HCT116 (cell line): ENCODE results near the gene CAPZB. TPM values are rescaled to one million over a fixed set of nuclear protein-coding genes. Genes with fewer than 3 reads are reported as not detected.

Source experiments
- ATAC-seq: fragments of 200-7000 bp; cut with Tn5 transposase; 2 replicates; pipeline ENCODE4 v1.9.1; 2020; ENCODE audit warnings: mild to moderate bottlenecking, moderate library complexity
- BruUV-seq: library from RNA; stranded (reverse); fragments of 400-500 nt; replicated peaks from 2 replicates; lab custom pipeline; 2021; lab: Mats Ljungman, UMichigan
- CTCF ChIA-PET: fragments of 300-600 bp; sonication (Branson Sonifier 250); formaldehyde crosslinking; loops from one replicate; lab custom pipeline; 2021; ENCODE audit warnings: antibody characterized with exemption; lab: Charles Lee
- POLR2A ChIA-PET: fragments of 300-600, 350-600 bp; sonication (Branson Sonifier 250); formaldehyde crosslinking; loops from one replicate; lab custom pipeline; 2021; ENCODE audit warnings: antibody characterized with exemption; lab: Charles Lee
- RAD21 ChIA-PET, 2 experiments: fragments of 300-600 bp; sonication (Branson Sonifier 250); formaldehyde crosslinking; loops; one replicate each; lab custom pipeline; 2023; ENCODE audit warnings: low total read pairs in 2 of 2; ENCODE audit not compliant: uncharacterized antibody in 2 of 2, unreplicated experiment in 2 of 2, low non-redundant PET in 1 of 2; lab: Charles Lee
- DNase-seq: peaks from one replicate; pipeline ENCODE4 v3.0.0-alpha.2; 2010; ENCODE audit warnings: low read depth, low spot score
- H2AFZ ChIP-seq: fragments of 200-600 bp; shearing (Covaris generic), sonication (generic); 2 replicates; pipeline ENCODE4 v1.6.1; 2017; ENCODE audit warnings: low read depth, mixed run types, mixed read lengths, antibody characterized with exemption, low read length; ENCODE audit not compliant: poor library complexity, severe bottlenecking
- H3K27ac ChIP-seq: 2 replicates; pipeline ENCODE4 v1.5.1; 2012; ENCODE audit warnings: low read depth, low read length
- H3K27me3 ChIP-seq: fragments of 200-600 bp; sonication (generic); 2 replicates; pipeline ENCODE4 v1.6.1; 2016; ENCODE audit warnings: mixed run types, low read length, mixed read lengths; ENCODE audit not compliant: insufficient read depth
- H3K36me3 ChIP-seq, 2 experiments: fragments of 200-500 bp in 1 of 2; fragments of 200-600 bp in 1 of 2; sonication (Bioruptor generic) in 1 of 2; sonication (generic) in 1 of 2; 2 replicates each; pipeline versions ENCODE4 v1.5.1 to v1.6.1; 2014 to 2016; ENCODE audit warnings: low read length in 2 of 2, inconsistent platforms in 1 of 2, mixed read lengths in 1 of 2, mixed run types in 1 of 2; ENCODE audit not compliant: insufficient read depth in 2 of 2, control insufficient read depth in 1 of 2
- H3K4me1 ChIP-seq, 2 experiments: fragments of 200-600 bp in 1 of 2; sonication (generic) in 1 of 2; 2 replicates each; pipeline versions ENCODE4 v1.5.1 to v1.6.1; 2012 to 2017; ENCODE audit warnings: low read length in 2 of 2, inconsistent platforms in 1 of 2, mild to moderate bottlenecking in 1 of 2, mixed read lengths in 1 of 2, mixed run types in 1 of 2, moderate library complexity in 1 of 2; ENCODE audit not compliant: insufficient read depth in 2 of 2, control insufficient read depth in 1 of 2
- H3K4me2 ChIP-seq: fragments of 200-600 bp; sonication (generic); 2 replicates; pipeline ENCODE4 v1.6.1; 2017; ENCODE audit warnings: mixed run types, low read length, mixed read lengths
- H3K4me3 ChIP-seq, 2 experiments: fragments of 200-600 bp in 1 of 2; sonication (generic) in 1 of 2; replicated peaks in 1 of 2; 2 replicates each; pipeline ENCODE4 v1.5.1; 2011 to 2016; ENCODE audit warnings: low read length in 2 of 2, control low read depth in 1 of 2, low read depth in 1 of 2, mild to moderate bottlenecking in 1 of 2, mixed read lengths in 1 of 2, mixed run types in 1 of 2
- H3K79me2 ChIP-seq: fragments of 200-600 bp; sonication (generic); 2 replicates; pipeline ENCODE4 v1.6.1; 2017; ENCODE audit warnings: mild to moderate bottlenecking, mixed run types, low read length, moderate library complexity, mixed read lengths; ENCODE audit not compliant: insufficient read depth
- H3K9ac ChIP-seq: fragments of 200-600 bp; sonication (generic); 2 replicates; pipeline ENCODE4 v1.6.1; 2016; ENCODE audit warnings: low read length, mixed read lengths
- H3K9me2 ChIP-seq: fragments of 200-600 bp; sonication (generic), shearing (Covaris generic); 2 replicates; pipeline ENCODE4 v1.6.1; 2017; ENCODE audit warnings: mixed run types, mild to moderate bottlenecking, moderate library complexity; ENCODE audit not compliant: insufficient read depth
- H3K9me3 ChIP-seq, 2 experiments: fragments of 200-500 bp in 1 of 2; fragments of 200-600 bp in 1 of 2; sonication (Bioruptor generic) in 1 of 2; sonication (generic) in 1 of 2; 2 replicates each; pipeline ENCODE4 v1.6.1; 2014 to 2017; ENCODE audit warnings: low read length in 2 of 2, mixed read lengths in 2 of 2, inconsistent platforms in 1 of 2, low read depth in 1 of 2, mild to moderate bottlenecking in 1 of 2, mixed run types in 1 of 2, moderate library complexity in 1 of 2; ENCODE audit not compliant: control insufficient read depth in 1 of 2, insufficient read depth in 1 of 2
- H4K20me1 ChIP-seq: fragments of 200-600 bp; sonication (generic), shearing (Covaris generic); 2 replicates; pipeline ENCODE4 v1.6.1; 2017; ENCODE audit warnings: mixed run types, mild to moderate bottlenecking, moderate library complexity; ENCODE audit not compliant: insufficient read depth
- CEBPB ChIP-seq: IDR thresholded peaks from 2 replicates; pipeline ENCODE4 v1.6.1; 2012; ENCODE audit warnings: low read depth
- EZH2 ChIP-seq: fragments of 200-600 bp; sonication (generic); IDR thresholded peaks from 2 replicates; pipeline ENCODE4 v1.6.1; 2017; ENCODE audit warnings: antibody characterized with exemption, mixed run types
- EZH2phosphoT487 ChIP-seq: fragments of 200-600 bp; IDR thresholded peaks from 2 replicates; pipeline ENCODE4 v1.6.1; 2018; ENCODE audit warnings: antibody characterized with exemption, borderline replicate concordance
- RAD21 ChIP-seq: IDR thresholded peaks from 2 replicates; pipeline ENCODE4 v1.6.1; 2012; ENCODE audit warnings: low read depth, mild to moderate bottlenecking
- SP1 ChIP-seq: IDR thresholded peaks from 2 replicates; pipeline ENCODE4 v1.6.1; 2012; ENCODE audit warnings: low read depth
- SRF ChIP-seq: IDR thresholded peaks from 2 replicates; pipeline ENCODE4 v1.6.1; 2012; ENCODE audit warnings: low read depth
- ZFX ChIP-seq: fragments of 450-650 bp; IDR thresholded peaks from 2 replicates; pipeline ENCODE4 v1.6.1; 2017
- intact Hi-C: fragments of 100-400 bp; cut with micrococcal nuclease; formaldehyde crosslinking; loops from 2 replicates; pipeline ENCODE4 v1.10.0; 2022
- total RNA-seq: library from RNA; stranded (reverse); gene quantifications from one replicate; pipeline ENCODE4 v1.2.1, GENCODE V29; 2021; ENCODE audit not compliant: unreplicated experiment
- TF ChIP-seq, protein P1 (sequence below): IDR thresholded peaks from 2 replicates; pipeline ENCODE4 v1.6.1; 2012
- TF ChIP-seq, protein P2 (sequence below): IDR thresholded peaks from 2 replicates; pipeline ENCODE4 v1.6.1; 2011; ENCODE audit warnings: mild to moderate bottlenecking, low read length, moderate library complexity; ENCODE audit not compliant: insufficient replicate concordance; ENCODE audit errors: extremely low read depth
- TF ChIP-seq, protein P3 (sequence below), 3 experiments: fragments of 200-600 bp in 1 of 3; sonication (generic) in 1 of 3; IDR thresholded peaks in 2 of 3; conservative IDR thresholded peaks in 1 of 3; 2 replicates each; pipeline ENCODE4 v1.5.1; 2012 to 2017; ENCODE audit warnings: low read depth in 2 of 3, low read length in 2 of 3, antibody characterized with exemption in 1 of 3, borderline replicate concordance in 1 of 3, control low read depth in 1 of 3, mild to moderate bottlenecking in 1 of 3, mixed read lengths in 1 of 3, mixed run types in 1 of 3, moderate library complexity in 1 of 3; ENCODE audit not compliant: insufficient read depth in 1 of 3

CAPZB gene
- total RNA-seq, 1 experiment from 2014 or later, result 203 TPM

DNA sequence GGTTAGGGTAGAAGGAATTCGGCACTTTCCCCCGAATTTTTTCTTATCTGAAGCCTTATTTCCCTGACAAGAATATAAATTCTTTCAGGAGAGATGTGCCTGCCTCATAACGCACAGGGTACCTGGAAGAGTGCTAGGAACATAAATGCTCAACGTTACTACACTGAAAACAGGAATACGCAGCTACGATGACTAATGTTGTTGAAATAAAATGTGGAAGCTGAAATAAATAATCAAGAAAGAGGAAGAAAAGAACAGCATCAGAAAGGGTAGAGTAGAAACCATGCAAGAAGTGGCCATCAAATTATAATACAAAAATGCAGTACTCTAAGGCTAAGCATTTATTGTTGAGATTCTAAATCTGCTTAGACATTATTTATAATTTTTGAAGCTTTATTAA lies 139.3 kb downstream of the CAPZB start:
- ChIA-PET CTCF (interaction anchor here (1.4 to 1.6 kb wide), 2 partner anchors 236 to 305 kb away, joined by 4 to 5 read pairs; no protein-coding TSS in a partner anchor), RAD21 (no interaction called here), POLR2A (no interaction called here)
- ATAC-seq, result no peak
- no peaks in the 10 kb centered on the region for H4K20me1 ChIP-seq
- H3K27me3 ChIP-seq, result no peaks in the 10 kb centered on the region
- no peak for DNase-seq
- H3K4me2 ChIP-seq, result no peak overlapping the region
- peaks cover 3 to 8% of the 10 kb centered on the region in 2 experiments; a peak in 3 of 4 replicates for H3K4me1 ChIP-seq
- H3K27ac ChIP-seq, result no peak overlapping the region
- H3K9ac ChIP-seq, result no peak overlapping the region
- no peaks in the 10 kb centered on the region for H3K9me3 ChIP-seq
- TF ChIP-seq CEBPB (no peak), EZH2 (no peak), RAD21 (no peak), SRF (no peak), SP1 (no peak), ZFX (no peak), EZH2phosphoT487 (no peak)
- TF ChIP-seq, protein P1, sequence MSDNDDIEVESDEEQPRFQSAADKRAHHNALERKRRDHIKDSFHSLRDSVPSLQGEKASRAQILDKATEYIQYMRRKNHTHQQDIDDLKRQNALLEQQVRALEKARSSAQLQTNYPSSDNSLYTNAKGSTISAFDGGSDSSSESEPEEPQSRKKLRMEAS, result no peak
- TF ChIP-seq, protein P2, sequence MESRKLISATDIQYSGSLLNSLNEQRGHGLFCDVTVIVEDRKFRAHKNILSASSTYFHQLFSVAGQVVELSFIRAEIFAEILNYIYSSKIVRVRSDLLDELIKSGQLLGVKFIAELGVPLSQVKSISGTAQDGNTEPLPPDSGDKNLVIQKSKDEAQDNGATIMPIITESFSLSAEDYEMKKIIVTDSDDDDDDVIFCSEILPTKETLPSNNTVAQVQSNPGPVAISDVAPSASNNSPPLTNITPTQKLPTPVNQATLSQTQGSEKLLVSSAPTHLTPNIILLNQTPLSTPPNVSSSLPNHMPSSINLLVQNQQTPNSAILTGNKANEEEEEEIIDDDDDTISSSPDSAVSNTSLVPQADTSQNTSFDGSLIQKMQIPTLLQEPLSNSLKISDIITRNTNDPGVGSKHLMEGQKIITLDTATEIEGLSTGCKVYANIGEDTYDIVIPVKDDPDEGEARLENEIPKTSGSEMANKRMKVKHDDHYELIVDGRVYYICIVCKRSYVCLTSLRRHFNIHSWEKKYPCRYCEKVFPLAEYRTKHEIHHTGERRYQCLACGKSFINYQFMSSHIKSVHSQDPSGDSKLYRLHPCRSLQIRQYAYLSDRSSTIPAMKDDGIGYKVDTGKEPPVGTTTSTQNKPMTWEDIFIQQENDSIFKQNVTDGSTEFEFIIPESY, result no peak
- TF ChIP-seq, protein P3, sequence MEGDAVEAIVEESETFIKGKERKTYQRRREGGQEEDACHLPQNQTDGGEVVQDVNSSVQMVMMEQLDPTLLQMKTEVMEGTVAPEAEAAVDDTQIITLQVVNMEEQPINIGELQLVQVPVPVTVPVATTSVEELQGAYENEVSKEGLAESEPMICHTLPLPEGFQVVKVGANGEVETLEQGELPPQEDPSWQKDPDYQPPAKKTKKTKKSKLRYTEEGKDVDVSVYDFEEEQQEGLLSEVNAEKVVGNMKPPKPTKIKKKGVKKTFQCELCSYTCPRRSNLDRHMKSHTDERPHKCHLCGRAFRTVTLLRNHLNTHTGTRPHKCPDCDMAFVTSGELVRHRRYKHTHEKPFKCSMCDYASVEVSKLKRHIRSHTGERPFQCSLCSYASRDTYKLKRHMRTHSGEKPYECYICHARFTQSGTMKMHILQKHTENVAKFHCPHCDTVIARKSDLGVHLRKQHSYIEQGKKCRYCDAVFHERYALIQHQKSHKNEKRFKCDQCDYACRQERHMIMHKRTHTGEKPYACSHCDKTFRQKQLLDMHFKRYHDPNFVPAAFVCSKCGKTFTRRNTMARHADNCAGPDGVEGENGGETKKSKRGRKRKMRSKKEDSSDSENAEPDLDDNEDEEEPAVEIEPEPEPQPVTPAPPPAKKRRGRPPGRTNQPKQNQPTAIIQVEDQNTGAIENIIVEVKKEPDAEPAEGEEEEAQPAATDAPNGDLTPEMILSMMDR (IDR thresholded peaks at IDR 0.05 in 2 of 3, conservative IDR thresholded peaks at IDR 0.05 in 1 of 3; ENCODE audit: borderline replicate concordance in 1 of 3, insufficient read depth in 1 of 3, low read depth in 2 of 3, low read length in 2 of 3), result no peak
- no peaks in the 10 kb centered on the region for H3K79me2 ChIP-seq
- H2AFZ ChIP-seq, result no peak overlapping the region
- intact Hi-C loops, result no loop called here
- BruUV-seq, result no TSS peak
- peaks cover 0 to 6% of the 10 kb centered on the region in 2 experiments; a peak in 1 of 4 replicates for H3K36me3 ChIP-seq
- H3K9me2 ChIP-seq, result no peaks in the 10 kb centered on the region
- H3K4me3 ChIP-seq, result no peak overlapping the region
